GM12891 (cell line): Measurements from ENCODE around the gene PARVG.

ENCODE experiments used
- POLR2A ChIP-seq: IDR thresholded peaks from 2 replicates; pipeline ENCODE4 v1.6.1; 2011; ENCODE audit warnings: low read depth, low read length, control low read depth
- TAF1 ChIP-seq: IDR thresholded peaks from 2 replicates; pipeline ENCODE4 v1.6.1; 2011; ENCODE audit warnings: low read depth, low read length, control low read depth

GRCh38 chr22:44199866-44200265 lies 19.1 kb downstream of the PARVG start:
- TF ChIP-seq POLR2A: no peak
- TF ChIP-seq TAF1: no peak
